ENCODE data around the gene TMEM164.

- no peak for TF ChIP-seq CTCF (conservative IDR thresholded peaks at IDR 0.05; ENCODE audit: low read depth, low read length)
- TF ChIP-seq POLR2A (IDR thresholded peaks at IDR 0.05; ENCODE audit: low read depth, low read length) = no peak
- no peak for TF ChIP-seq CEBPB (IDR thresholded peaks at IDR 0.05; ENCODE audit: low read depth, low read length)
- TF ChIP-seq CHD1 (IDR thresholded peaks at IDR 0.05; ENCODE audit: low read depth, low read length) = no peak
- no peak for TF ChIP-seq SMC3 (IDR thresholded peaks at IDR 0.05; ENCODE audit: low read depth, low read length)
- TF ChIP-seq USF2 (IDR thresholded peaks at IDR 0.05; ENCODE audit: low read depth, low read length) = no peak
- TF ChIP-seq ELK1 (IDR thresholded peaks at IDR 0.05; ENCODE audit: borderline replicate concordance, low read depth, low read length) = no peak
- no peak for TF ChIP-seq RAD21 (IDR thresholded peaks at IDR 0.05; ENCODE audit: low read length)
- no peak for TF ChIP-seq RCOR1 (IDR thresholded peaks at IDR 0.05; ENCODE audit: insufficient replicate concordance, low read length)
- no peak for TF ChIP-seq BHLHE40 (IDR thresholded peaks at IDR 0.05; ENCODE audit: low read depth, low read length)
- no peak for TF ChIP-seq RFX5 (IDR thresholded peaks at IDR 0.05; ENCODE audit: low read depth, low read length)
- TF ChIP-seq NFE2L2 (IDR thresholded peaks at IDR 0.05; ENCODE audit: low read depth, low read length) = no peak
Measured at GRCh38 chrX:110194977-110195376, 192.1 kb downstream of the TMEM164 start.

Data from IMR-90 (cell line).